WI38 (cell line): ENCODE results near the gene CCDC85A.

ENCODE experiments used
- H3K4me3 ChIP-seq: 2 replicates; pipeline ENCODE4 v1.5.1; 2011; ENCODE audit warnings: low read depth, mild to moderate bottlenecking, control low read depth, low read length
- CTCF ChIP-seq: IDR thresholded peaks from 2 replicates; pipeline ENCODE4 v1.5.1; 2012; ENCODE audit warnings: low read depth, mild to moderate bottlenecking, control low read depth, low read length

The CCDC85A gene

DNA sequence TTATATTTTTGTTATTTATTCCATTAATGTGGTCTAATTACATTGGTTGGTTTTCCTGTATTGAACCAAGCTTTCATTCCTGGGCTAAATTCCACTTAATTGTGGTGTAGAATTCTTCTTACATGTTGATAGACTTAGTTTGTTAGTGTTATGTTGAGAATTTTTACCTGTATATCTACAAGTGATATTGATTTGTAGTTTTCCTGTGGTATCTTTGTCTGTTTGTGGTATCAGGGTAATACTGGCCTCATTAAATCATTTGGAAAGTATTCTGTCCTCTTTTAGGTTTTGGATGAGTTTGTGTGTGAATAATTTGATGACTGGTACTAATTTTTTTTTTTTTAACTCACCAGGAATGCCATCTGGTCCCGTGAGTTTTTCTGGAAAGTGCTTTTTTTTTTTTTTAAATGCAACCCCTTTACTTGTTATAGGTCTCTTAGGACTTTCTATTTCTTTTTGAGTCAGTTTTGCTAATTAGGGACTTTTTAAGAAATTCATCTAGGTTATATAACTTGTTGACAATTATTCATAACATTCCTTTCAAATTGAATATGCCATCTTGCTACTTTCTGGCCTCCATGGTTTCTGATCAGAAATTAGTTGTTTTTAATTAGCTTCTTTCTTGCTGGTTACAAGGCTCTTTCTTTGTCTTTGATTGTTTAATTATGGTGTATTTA, 232.8 kb downstream of the CCDC85A start:
- TF ChIP-seq CTCF = no peak
- no peak overlapping the region for H3K4me3 ChIP-seq
